Stimulated activated memory B cell treated with anti-CD40 and anti-IgM and Interleukin-4, amounts not matched to agents 10 μg/mL and 1 μg/mL and 100 μg/mL, for 72 hours (primary cell): Measurements from ENCODE around the gene NME4.
A peak's percentile ranks its signal among the peaks of the same experiment; 100 is the strongest.
"Not testable (repeated sequence)": the region's sequence is repeated elsewhere in the genome, so short reads cannot be mapped to it uniquely, and the experiment has no call there.

Source experiments
- ATAC-seq: fragments of 150-1000 bp; cut with Tn5 transposase; 2 replicates; pipeline ENCODE4 v1.10.0; 2021
- H3K27ac Mint-ChIP-seq: one replicate; pipeline ENCODE4 v1.8.0; 2022; ENCODE audit warnings: mild to moderate bottlenecking, mixed read lengths
- H3K27me3 Mint-ChIP-seq: one replicate; pipeline ENCODE4 v1.8.0; 2022; ENCODE audit warnings: mixed read lengths
- H3K36me3 Mint-ChIP-seq: one replicate; pipeline ENCODE4 v1.8.0; 2022; ENCODE audit warnings: mixed read lengths
- H3K4me1 Mint-ChIP-seq: one replicate; pipeline ENCODE4 v1.8.0; 2022; ENCODE audit warnings: mixed read lengths
- H3K4me3 Mint-ChIP-seq: one replicate; pipeline ENCODE4 v1.8.0; 2022; ENCODE audit warnings: mild to moderate bottlenecking, moderate library complexity, mixed read lengths
- H3K9me3 Mint-ChIP-seq: one replicate; pipeline ENCODE4 v1.8.0; 2022; ENCODE audit warnings: mixed read lengths

Gene NME4

DNA sequence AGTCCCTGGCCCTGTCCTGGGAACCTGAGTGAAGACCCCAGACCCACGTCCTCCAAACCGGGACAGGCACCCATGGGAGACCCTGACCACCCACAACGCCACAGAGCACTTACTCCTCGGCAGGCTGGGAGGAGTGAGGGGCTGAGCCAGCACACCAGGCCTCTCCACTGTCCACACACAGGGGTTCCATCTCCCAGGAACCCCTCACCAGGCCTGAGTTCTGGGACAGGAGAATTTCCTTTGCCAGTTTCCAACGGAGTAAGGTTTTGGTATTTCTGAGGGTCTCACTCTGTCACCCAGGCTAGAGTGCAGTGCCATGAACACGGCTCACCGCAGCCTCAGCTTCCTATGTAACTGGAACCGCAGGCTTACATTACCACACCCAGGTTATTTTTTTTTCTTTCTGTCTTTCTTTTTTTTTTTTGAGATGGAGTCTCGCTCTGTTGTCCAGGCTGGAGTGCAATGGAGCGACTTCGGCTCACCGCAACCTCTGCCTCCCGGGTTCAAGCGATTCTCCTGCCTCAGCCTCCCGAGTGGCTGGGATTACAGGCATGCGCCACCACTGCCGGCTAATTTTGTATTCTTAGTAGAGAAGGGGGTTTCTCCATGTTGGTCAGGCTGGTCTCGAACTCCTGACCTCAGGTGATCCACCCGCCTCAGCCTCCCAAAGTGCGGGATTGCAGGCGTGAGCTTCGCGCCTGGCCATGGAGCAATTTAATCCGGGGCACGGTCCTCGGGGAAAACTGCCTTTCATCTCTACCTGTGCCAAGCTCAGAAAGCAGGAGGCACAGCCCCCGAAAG, 16.8 kb upstream of the NME4 start:
- Mint-ChIP-seq H3K4me3 (peak overlapping the region; percentile 58), H3K36me3 (no peaks in the 10 kb centered on the region), H3K4me1 (peaks cover 22% of the 10 kb centered on the region), H3K27me3 (no peaks in the 10 kb centered on the region), H3K9me3 (no peaks in the 10 kb centered on the region), H3K27ac (peak overlapping the region; percentile 32)
- no peak for ATAC-seq

DNA sequence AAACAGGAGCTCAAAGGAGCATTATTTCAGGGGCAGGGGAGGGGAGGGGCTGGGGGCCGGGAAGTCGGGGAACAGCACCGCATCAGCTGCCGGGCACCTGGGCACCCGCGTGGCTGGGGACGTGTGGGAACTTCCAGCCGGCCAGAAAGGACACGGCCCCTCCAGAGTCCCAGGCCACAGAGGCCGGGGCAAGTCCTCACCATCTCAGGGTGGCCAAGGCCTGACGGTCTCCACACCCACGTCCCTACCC, 16.3 kb upstream of the NME4 start:
- no peaks in the 10 kb centered on the region for H3K27me3 Mint-ChIP-seq
- H3K27ac Mint-ChIP-seq: peak overlapping the region; percentile 32
- peak overlapping the region; percentile 75 for H3K4me3 Mint-ChIP-seq

DNA sequence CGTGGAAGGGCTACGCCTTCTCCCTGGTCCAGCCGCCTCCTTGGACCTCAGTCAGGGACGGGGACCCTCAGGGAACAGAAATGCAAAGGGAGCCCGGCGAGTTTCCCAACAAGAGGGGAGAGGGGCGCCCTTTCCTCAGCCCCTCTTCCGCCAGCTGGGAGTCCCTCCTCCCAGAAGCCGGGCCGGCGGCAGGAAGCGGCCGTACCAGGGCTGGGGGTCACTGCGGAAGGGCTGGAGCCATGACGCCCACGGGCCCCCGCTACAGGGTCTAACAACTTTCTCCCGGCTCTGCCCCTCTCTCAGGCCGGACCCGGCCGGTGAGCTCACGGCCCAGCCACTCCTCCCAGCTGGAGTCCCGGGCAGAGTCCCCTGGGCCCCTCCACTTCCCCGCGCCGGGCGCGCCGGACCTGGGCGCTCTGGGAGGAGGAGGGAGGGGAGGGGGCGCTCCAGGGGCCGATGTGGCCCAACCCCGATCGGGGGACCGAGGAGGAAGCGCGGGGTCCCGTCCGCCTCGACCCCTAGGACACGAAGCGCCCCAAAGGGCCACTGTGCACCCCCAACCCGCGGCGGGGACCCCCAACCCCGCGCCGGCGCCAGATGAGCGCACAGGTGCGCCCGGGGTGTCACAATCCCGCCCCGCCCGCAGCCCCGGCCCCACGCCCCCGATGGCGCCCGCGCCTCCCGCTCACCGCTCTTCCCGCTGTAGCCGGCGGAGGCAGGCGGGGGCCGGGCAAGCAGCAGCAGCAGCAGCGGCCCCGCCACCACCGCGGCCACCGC, 15.8 kb upstream of the NME4 start:
- ATAC-seq: peak; percentile 14
- Mint-ChIP-seq H3K27me3 (no peaks in the 10 kb centered on the region), H3K4me3 (peak overlapping the region; percentile 75), H3K9me3 (no peaks in the 10 kb centered on the region), H3K27ac (peak overlapping the region; percentile 32), H3K4me1 (peaks cover 26% of the 10 kb centered on the region), H3K36me3 (no peaks in the 10 kb centered on the region)

More for the DNA sequence above, 16.3 kb upstream of the NME4 start:
- Mint-ChIP-seq H3K36me3 (no peaks in the 10 kb centered on the region), H3K9me3 (no peaks in the 10 kb centered on the region), H3K4me1 (peaks cover 22% of the 10 kb centered on the region)
- ATAC-seq: no peak

DNA sequence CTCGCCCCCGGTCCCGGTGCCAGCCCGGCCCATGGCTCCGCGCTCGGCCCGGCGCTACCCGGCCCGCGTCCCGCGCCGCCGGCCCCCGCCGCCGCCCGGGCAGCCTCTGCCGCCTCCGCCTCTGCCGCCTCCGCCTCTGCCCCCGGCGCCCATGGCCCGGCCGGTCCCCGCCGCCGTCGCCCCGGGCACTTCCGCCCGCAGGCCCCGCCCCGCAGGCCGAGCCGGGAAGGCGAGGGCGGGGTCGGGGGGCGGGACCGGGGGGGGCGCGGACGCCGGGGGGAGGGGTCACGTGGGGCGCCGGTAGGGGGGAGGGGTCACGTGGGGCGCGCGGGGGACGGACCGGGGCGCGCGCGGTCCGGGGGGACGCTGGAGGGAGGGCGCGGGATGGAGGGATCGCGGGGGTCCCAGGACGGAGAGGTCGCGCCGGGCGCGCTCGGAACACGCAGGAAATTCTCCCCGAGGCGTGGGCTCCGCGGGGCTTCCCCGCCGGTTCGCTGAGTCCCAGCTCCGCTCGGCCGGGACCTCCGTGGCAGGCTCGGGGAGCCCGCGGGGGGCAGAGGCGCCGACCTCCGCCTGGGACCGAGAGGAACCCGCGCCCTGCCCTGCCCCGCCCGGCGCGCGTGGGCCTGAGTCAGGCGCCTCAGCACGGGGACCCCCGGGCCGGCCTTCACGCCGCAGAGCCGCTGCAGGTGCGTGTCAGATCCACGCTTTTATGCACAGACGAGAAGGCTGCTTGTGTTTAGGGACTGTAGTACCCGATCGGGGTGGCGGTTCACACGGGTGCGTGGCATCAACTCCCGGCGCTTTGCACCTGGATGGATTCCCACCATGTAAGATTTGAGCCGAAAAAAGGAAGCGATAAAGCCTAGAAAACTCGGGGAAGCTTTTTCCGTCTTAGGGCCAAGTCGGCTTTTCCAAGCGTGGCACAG, 14.9 kb upstream of the NME4 start, which contains the start of gene PGAP6:
Gene PGAP6, minus strand, starts transcription at position 190 of the 929 bp plus-strand sequence. Its CDS starts 157 bp downstream, at position 33.
- Mint-ChIP-seq H3K9me3 (no peaks in the 10 kb centered on the region), H3K27me3 (no peaks in the 10 kb centered on the region), H3K4me3 (peak within 1 kb of the TSS; percentile 75), H3K36me3 (no peaks in the 10 kb centered on the region), H3K4me1 (peaks cover 33% of the 10 kb centered on the region), H3K27ac (peak within 1 kb of the TSS; percentile 78)
- peak; percentile 82 for ATAC-seq

DNA sequence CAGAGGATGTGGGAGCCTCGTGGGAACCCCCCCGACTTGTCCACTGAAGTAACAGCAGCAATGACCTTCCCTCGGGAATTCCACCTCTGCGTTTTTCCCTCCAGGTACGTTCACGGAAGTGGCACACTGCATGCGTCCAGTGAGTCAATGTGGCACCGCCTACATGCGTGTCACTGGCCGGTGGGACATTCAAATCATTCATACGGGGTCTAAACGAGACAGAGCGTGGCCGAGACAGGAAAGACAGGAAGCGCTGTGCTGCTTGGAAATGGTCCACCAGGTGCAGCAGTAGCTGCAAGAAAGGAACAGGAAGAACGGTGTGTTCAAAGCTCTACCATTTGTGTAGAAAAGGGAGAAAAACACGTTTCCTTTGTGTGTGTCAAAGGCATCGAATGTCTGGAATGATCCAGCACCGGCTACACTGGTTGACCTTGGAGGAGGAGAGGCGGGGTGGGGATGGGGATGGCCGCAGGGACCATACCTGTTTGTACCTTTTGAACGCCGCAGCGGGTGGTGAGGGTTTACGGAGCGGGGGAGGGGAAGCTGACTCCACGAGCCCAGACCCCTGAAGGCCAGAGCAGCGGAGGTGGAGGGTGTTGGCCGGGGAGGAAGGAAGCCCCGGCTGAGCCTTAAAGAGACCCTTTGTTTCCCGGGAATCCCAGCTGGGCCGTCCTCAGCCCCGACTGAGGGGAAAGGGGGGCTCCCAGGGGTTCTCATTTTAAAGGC, 13.5 kb upstream of the NME4 start:
- Mint-ChIP-seq H3K9me3 (no peaks in the 10 kb centered on the region), H3K4me3 (peak overlapping the region; percentile 65), H3K4me1 (peaks cover 33% of the 10 kb centered on the region), H3K27me3 (no peaks in the 10 kb centered on the region), H3K27ac (peak overlapping the region; percentile 78), H3K36me3 (no peaks in the 10 kb centered on the region)
- peak; percentile 73 for ATAC-seq

DNA sequence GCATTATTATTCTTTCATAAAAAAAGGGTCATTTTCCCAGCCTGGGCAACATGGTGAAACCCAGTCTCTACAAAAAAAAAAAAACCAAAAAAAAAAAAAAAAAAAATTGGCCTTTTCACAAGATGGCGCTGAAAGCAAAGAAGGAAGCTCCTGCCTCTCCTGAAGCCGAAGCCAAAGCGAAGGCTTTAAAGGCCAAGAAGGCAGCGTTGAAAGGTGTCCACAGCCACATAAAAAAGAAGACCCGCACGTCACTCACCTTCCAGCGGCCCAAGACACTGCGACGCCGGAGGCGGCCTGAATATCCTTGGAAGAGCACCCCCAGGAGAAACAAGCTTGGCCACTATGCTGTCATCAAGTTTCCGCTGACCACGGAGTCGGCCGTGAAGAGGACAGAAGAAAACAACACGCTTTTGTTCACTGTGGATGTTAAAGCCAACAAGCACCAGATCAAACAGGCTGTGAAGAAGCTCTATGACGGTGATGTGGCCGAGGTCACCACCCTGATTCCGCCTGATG, 10.3 kb upstream of the NME4 start:
- H3K27me3 Mint-ChIP-seq: no peaks in the 10 kb centered on the region
- no peaks in the 10 kb centered on the region for H3K9me3 Mint-ChIP-seq
- peak overlapping the region; percentile 23 for H3K27ac Mint-ChIP-seq
- H3K4me3 Mint-ChIP-seq: no peak overlapping the region
- peaks cover 23% of the 10 kb centered on the region for H3K4me1 Mint-ChIP-seq
- H3K36me3 Mint-ChIP-seq: no peaks in the 10 kb centered on the region
- ATAC-seq: no peak

DNA sequence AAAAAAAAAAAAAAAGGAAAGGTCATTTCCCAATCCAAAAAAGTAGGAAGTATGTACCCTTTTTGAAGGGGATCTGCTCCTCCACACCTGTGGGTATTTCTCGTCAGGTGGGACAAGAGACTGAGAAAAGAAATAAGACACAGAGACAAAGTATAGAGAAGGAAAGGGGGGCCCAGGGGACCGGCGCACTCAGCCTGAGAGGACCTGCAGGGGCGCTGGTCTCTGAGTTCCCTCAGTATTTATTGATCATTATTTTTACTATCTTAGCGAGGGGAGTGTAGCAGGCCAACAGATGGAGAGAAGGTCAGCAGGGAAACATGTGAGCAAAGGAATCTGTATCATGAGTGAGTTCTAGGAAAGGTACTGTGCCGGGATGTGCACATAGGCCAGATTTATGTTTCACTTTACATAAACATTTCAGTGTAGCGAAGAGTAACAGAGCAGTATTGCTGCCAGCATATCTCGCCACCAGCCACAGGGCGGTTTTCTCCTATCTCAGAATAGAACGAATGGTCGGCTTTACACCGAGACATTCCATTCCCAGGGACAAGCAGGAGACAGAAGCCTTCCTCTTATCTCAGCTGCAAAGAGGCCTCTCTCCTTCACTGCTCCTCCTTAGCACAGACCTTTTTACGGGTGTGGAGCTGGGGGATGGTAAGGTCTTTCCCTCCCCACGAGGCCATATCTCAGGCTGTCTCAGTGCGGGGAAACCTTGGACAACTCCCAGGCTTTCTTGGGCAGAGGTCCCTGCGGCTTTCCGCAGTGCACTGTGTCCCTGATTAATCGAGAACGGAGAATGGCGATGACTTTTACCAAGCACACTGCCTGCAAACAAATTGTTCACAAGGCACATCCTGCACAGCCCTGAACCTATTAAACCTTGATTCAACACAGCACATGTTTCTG, 9.0 kb upstream of the NME4 start:
- H3K4me3 Mint-ChIP-seq, H3K9me3 Mint-ChIP-seq, H3K27me3 Mint-ChIP-seq, ATAC-seq, H3K27ac Mint-ChIP-seq, H3K36me3 Mint-ChIP-seq: not testable (repeated sequence)
- H3K4me1 Mint-ChIP-seq: peaks cover 18% of the 10 kb centered on the region

DNA sequence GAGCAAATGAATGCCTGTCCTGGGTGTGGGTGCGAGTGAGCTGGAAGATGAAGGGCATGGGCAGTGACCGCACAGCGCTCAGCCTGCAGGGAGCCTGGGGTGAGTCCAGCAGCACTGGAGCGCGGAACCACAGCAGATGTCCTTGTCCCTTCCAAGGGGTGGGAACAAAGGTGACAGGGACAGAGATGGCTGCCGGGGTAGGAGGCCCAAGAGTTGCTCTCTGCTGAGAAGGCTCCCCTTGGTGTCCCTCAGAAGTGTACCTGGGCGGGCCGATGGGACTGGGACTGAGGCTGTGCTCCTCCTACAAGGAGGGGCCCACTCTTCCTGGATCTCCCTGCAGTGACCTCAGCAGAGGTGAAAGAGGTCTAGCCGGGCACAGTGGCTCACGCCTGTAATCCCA, 7.6 kb upstream of the NME4 start:
- Mint-ChIP-seq H3K4me1 (peaks cover 11% of the 10 kb centered on the region), H3K27ac (no peak overlapping the region), H3K4me3 (no peak overlapping the region), H3K9me3 (no peaks in the 10 kb centered on the region), H3K27me3 (no peaks in the 10 kb centered on the region), H3K36me3 (no peaks in the 10 kb centered on the region)
- ATAC-seq: no peak

DNA sequence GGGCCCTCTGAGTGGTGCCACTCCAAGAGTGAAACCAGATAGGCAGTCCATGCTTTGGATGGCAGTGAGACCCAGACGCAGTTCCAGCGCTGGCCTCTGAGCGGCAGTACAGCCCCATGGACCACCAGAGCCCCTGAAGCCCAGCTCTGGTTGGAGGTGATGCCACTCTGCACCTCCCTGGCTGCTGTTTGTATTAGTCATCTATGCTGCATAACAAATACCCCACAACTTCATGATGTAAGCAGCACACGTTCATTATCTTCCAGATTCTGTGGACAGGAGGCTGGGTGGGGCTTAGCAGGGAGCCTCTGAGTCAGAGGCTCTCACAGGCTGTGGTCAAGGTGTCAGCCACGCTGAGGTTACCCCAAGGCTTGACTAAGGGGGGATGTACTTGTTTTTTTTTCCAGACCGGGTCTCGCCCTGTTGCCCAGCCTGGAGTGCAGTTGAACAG, 5.1 kb upstream of the NME4 start:
- no peaks in the 10 kb centered on the region for H3K9me3 Mint-ChIP-seq
- no peaks in the 10 kb centered on the region for H3K36me3 Mint-ChIP-seq
- ATAC-seq: peak; percentile 79
- no peaks in the 10 kb centered on the region for H3K27me3 Mint-ChIP-seq
- no peak overlapping the region for H3K27ac Mint-ChIP-seq
- H3K4me1 Mint-ChIP-seq: peaks cover 13% of the 10 kb centered on the region
- no peak overlapping the region for H3K4me3 Mint-ChIP-seq

DNA sequence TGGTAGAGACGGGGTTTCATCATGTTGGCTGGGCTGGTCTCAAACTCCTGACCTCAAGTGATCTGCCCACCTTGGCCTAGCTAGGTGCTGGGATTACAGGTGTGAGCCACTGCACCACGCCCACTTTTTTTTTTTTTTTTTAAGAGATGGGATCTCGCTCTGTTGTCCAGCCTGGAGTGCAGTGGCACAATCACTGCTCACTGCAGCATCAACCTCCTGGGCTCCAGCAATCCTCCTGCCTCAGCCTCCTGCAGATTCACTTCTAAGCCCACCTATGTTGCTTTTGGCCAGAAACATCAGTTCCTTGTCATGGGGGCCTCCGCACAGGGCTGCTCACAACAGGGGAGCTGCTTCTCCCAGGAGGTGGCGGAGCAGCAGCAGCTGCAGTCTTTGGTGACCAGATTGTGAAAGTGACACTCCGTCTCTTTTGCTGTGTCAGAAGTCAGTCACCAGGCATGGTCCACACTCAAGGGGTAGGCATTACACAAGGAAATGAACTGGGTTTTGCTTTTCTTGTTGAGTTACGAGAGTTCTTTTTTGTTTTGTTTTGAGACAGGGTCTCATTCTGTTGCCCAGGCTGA, 4.5 kb upstream of the NME4 start:
- Mint-ChIP-seq H3K4me1 (peaks cover 13% of the 10 kb centered on the region), H3K9me3 (no peaks in the 10 kb centered on the region), H3K27ac (no peak overlapping the region), H3K27me3 (no peaks in the 10 kb centered on the region), H3K36me3 (no peaks in the 10 kb centered on the region), H3K4me3 (no peak overlapping the region)
- ATAC-seq: no peak

DNA sequence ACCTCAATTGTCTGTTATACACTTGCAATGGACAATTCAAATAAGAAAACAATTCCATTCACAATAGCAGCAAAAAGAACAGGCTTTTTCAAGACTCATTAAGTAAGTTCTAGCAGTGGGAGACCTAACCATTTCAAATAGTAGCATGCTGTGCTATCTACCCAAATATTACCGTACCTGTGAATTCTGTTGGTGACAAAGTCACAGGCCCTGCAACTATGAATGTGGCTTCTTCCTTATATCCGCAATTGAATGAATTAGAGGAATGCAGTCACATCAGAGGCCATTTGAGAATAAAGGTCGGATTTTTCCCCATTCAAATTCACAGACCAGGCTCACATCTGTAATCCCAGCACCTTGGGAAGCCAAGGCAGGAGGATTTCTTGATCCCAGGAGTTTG, 800 bp upstream of the NME4 start:
- peak overlapping the region; percentile 32 for H3K27ac Mint-ChIP-seq
- no peak for ATAC-seq
- no peaks in the 10 kb centered on the region for H3K36me3 Mint-ChIP-seq
- peaks cover 43% of the 10 kb centered on the region for H3K4me1 Mint-ChIP-seq
- peak overlapping the region; percentile 74 for H3K4me3 Mint-ChIP-seq
- no peaks in the 10 kb centered on the region for H3K9me3 Mint-ChIP-seq
- no peaks in the 10 kb centered on the region for H3K27me3 Mint-ChIP-seq

DNA sequence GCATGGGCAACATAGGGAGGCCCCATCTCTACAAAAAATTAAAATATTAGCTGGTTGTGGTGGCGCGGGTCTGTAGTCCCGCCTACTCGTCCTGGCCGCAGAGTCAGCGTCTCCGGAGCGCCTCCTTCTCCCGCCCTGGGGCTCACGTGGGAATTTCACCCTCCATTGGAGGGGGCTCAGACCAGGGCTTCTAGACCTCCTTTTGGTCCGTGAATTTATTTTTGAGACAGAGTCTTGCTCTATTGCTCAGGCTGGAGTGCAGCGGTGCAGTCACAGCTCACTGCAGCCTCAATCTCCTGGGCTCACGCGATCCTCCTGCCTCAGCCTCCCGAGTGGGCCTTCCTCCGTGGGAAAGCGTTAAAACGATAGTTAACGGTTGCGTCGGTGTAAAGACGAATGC, 394 bp upstream of the NME4 start:
- no peak for ATAC-seq
- Mint-ChIP-seq H3K27ac (peak overlapping the region; percentile 32), H3K4me1 (peaks cover 43% of the 10 kb centered on the region), H3K36me3 (no peaks in the 10 kb centered on the region), H3K4me3 (peak overlapping the region; percentile 74), H3K27me3 (no peaks in the 10 kb centered on the region), H3K9me3 (no peaks in the 10 kb centered on the region)

DNA sequence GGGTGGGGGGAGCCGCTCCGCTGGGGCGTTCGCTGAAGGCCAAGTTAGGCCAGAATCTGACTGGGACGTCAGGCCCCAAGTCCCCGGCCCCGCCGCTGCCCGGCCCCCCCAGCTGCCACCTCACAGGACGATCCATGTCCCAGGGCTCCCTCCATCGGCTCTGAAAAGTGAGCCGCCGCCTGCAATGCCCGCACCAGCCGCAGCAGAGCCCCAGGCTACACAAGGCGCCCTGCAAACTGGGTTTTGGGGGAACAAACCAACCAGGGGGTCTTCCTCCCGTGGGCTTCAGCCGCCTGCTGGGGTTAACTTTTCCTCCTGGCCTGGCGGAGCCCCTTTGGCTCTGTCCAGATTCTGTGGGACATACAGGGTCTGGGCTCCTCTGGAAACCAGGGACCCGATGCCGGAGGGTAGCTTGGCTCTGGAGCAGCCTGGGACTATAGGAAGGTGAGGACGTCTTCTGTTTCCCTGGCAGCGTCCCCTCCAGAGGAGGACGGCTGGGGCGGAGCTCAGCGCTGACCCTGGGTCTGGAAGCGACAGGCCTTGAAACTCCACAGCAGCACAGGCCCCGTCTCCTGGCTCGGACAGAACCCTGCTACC, 835 bp downstream of the NME4 start:
- no peak for ATAC-seq
- H3K27me3 Mint-ChIP-seq: no peaks in the 10 kb centered on the region

More for the DNA sequence above, 835 bp downstream of the NME4 start:
- H3K4me1 Mint-ChIP-seq: peaks cover 43% of the 10 kb centered on the region
- no peaks in the 10 kb centered on the region for H3K9me3 Mint-ChIP-seq
- H3K4me3 Mint-ChIP-seq: peak overlapping the region; percentile 71
- no peaks in the 10 kb centered on the region for H3K36me3 Mint-ChIP-seq
- peak overlapping the region; percentile 61 for H3K27ac Mint-ChIP-seq
